Gastroesophageal sphincter (tissue), 4 donors: Measurements from ENCODE around the gene TRAPPC3L. TPM values are rescaled to one million over a fixed set of nuclear protein-coding genes. Genes with fewer than 3 reads are reported as not detected.
A peak's percentile ranks its signal among the peaks of the same experiment; 100 is the strongest.

Experiments used
- ATAC-seq: fragments of 150-250 bp; one replicate; pipeline ENCODE4 v1.9.1; 2016; ENCODE audit warnings: mild to moderate bottlenecking, moderate library complexity
- H3K27ac ChIP-seq, 4 donors: fragments of 200-600 bp; sonication (generic) in 3 of 4; 1 replicate in 3 of 4; 2 replicates in 1 of 4; pipeline ENCODE4 v1.5.1; 2016 to 2019
- H3K27me3 ChIP-seq: fragments of 200-600 bp; sonication (generic); one replicate; pipeline ENCODE4 v1.5.1; 2019
- H3K36me3 ChIP-seq, 2 donors: fragments of 200-600 bp; sonication (generic); one replicate each; pipeline ENCODE4 v1.5.1; 2019; ENCODE audit warnings: control low read depth in 1 of 2
- H3K4me1 ChIP-seq, 3 donors: fragments of 200-600 bp; sonication (generic); 1 replicate in 2 of 3; 2 replicates in 1 of 3; pipeline ENCODE4 v1.5.1; 2016 to 2019; ENCODE audit warnings: control low read depth in 2 of 3
- H3K4me3 ChIP-seq, 2 donors: fragments of 200-600 bp; sonication (generic); one replicate each; pipeline ENCODE4 v1.5.1; 2019; ENCODE audit warnings: mild to moderate bottlenecking in 1 of 2, moderate library complexity in 1 of 2
- H3K9me3 ChIP-seq, 3 donors: fragments of 200-600 bp; sonication (generic); one replicate each; pipeline ENCODE4 v1.5.1; 2017 to 2019; ENCODE audit warnings: control low read depth in 2 of 3
- EP300 ChIP-seq: sonication (generic); formaldehyde crosslinking; IDR thresholded peaks from one replicate; pipeline ENCODE4 v1.6.1; 2017; ENCODE audit warnings: antibody characterized with exemption, mild to moderate bottlenecking
- POLR2A ChIP-seq, 2 donors: fragments of 450-650 bp; IDR thresholded peaks; one replicate each; pipeline ENCODE4 v1.6.1; 2017; ENCODE audit warnings: antibody characterized with exemption in 2 of 2, mild to moderate bottlenecking in 2 of 2, moderate library complexity in 1 of 2
- POLR2AphosphoS5 ChIP-seq: sonication (generic); formaldehyde crosslinking; IDR thresholded peaks from one replicate; pipeline ENCODE4 v1.6.1; 2017; ENCODE audit warnings: antibody characterized with exemption
- WGBS, 2 donors: methylation state at CpG; one replicate each; pipeline ENCODE4 v1.1.5; 2018; ENCODE audit warnings: low coverage in 1 of 2; 5-methylcytosine and 5-hydroxymethylcytosine counted together
- total RNA-seq, 4 donors: library from RNA; depleted of rRNA; stranded (reverse); fragments of >200 nt; gene quantifications; one replicate each; pipeline ENCODE4 v1.1.0, GENCODE V29; 2016
- TF ChIP-seq, protein P1 (sequence below), 4 experiments: fragments of 200-600 bp in 2 of 4; fragments of 450-650 bp in 2 of 4; sonication (generic) in 1 of 4; IDR thresholded peaks; one replicate each; pipeline ENCODE4 v1.5.1; 2017 to 2019; ENCODE audit warnings: antibody characterized with exemption in 4 of 4, mild to moderate bottlenecking in 2 of 4, moderate library complexity in 2 of 4

TRAPPC3L gene
- total RNA-seq, 4 donors from 2014 or later, result not detected

DNA sequence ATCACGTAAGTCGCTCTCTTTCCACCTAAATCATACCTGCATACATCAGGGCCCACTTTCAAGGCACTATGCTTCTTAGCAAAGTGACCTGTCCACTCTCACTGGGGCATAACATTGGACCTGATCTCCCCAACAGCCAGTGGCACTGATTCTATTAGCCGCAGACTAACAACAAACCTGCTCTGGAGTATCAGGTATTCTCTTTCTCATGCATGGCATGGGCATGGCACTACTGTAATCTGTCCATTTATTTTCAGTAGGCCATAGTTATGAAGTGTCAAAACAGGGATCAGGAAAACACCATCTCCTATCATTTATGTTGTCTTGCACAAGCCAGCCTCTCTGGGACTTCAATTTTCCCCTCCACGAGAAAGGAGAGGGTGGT is 16.5 kb upstream of the TRAPPC3L start:
- no peak for TF ChIP-seq EP300
- no peak for TF ChIP-seq POLR2AphosphoS5
- TF ChIP-seq POLR2A (IDR thresholded peaks at IDR 0.05), result no peak
- TF ChIP-seq, protein P1, sequence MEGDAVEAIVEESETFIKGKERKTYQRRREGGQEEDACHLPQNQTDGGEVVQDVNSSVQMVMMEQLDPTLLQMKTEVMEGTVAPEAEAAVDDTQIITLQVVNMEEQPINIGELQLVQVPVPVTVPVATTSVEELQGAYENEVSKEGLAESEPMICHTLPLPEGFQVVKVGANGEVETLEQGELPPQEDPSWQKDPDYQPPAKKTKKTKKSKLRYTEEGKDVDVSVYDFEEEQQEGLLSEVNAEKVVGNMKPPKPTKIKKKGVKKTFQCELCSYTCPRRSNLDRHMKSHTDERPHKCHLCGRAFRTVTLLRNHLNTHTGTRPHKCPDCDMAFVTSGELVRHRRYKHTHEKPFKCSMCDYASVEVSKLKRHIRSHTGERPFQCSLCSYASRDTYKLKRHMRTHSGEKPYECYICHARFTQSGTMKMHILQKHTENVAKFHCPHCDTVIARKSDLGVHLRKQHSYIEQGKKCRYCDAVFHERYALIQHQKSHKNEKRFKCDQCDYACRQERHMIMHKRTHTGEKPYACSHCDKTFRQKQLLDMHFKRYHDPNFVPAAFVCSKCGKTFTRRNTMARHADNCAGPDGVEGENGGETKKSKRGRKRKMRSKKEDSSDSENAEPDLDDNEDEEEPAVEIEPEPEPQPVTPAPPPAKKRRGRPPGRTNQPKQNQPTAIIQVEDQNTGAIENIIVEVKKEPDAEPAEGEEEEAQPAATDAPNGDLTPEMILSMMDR (IDR thresholded peaks at IDR 0.05), result no peak
- 76 to 77% methylated on average over 3 to 4 of the region's 4 CpGs for WGBS, 2 donors

DNA sequence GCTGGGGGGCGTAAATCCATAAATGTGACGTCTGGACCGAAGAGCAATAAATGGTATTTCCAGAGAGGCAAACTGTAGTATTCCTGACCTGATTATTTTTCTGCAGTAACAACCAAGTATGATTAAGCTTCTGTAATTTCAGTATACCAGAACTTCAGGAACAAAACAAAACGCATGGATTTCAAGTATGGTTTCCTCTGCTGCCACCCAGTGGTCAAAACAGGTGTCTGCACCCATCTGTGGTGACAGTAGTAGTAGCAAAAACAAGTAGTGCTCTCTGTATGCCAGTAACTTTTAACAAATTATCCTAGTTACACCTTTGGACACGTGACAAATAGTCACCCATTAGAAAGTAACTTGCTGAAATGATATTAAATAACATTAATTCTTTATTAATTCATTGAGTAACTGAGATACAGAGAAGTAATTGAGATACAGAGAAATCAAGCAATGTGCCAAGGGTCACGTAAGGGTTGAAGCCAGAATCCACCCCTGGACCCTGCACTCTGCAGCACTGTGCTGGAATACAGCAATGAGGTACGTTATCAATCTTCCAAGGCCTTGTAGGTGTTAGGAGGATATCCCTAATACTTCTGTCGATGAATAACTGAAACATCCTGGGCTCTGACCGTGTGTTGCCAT is 16.0 kb upstream of the TRAPPC3L start:
- 36 to 46% methylated on average over 9 of the region's 9 CpGs for WGBS, 2 donors
- TF ChIP-seq POLR2A (IDR thresholded peaks at IDR 0.05), result no peak
- TF ChIP-seq, protein P1 (IDR thresholded peaks at IDR 0.05), result peak; percentile 80 to 94 (median 86)
- H3K27ac ChIP-seq, result no peak overlapping the region
- peak overlapping the region in 1 of 2 donors; percentile 20 for H3K4me3 ChIP-seq
- H3K9me3 ChIP-seq, result no peaks in the 10 kb centered on the region
- H3K27me3 ChIP-seq, result no peaks in the 10 kb centered on the region
- H3K36me3 ChIP-seq, result no peaks in the 10 kb centered on the region
- peaks cover 0 to 19% (median 0%) of the 10 kb centered on the region in 3 donors for H3K4me1 ChIP-seq
- ATAC-seq, result peak; percentile 59

More for the DNA sequence above, 16.5 kb upstream of the TRAPPC3L start:
- H3K4me1 ChIP-seq, result peaks cover 0 to 19% (median 0%) of the 10 kb centered on the region in 3 donors
- no peak for ATAC-seq
- no peaks in the 10 kb centered on the region for H3K36me3 ChIP-seq
- H3K27ac ChIP-seq, result no peak overlapping the region
- no peaks in the 10 kb centered on the region for H3K27me3 ChIP-seq
- H3K9me3 ChIP-seq, result no peaks in the 10 kb centered on the region
- H3K4me3 ChIP-seq, result no peak overlapping the region

DNA sequence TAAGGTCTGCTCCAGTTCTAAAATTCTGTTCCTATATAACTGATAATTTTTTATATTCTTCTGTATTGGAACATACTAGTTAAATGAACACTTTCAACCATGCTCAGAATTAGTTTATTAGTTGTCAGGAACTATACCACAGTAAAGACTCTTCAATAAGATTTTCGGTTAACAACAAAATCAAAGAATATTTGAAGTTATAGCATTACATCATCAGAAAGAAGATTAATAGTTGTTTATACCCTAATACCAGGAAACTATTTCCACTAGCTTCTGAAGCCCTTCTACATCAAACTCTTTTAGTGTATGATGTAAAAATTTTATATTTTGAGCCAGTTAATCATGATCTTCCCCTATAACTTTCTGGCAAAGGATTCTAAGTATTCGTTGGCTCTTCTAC is 14.6 kb upstream of the TRAPPC3L start:
- no peaks in the 10 kb centered on the region for H3K9me3 ChIP-seq
- TF ChIP-seq POLR2A (IDR thresholded peaks at IDR 0.05) (no peak), EP300 (no peak), POLR2AphosphoS5 (no peak)
- TF ChIP-seq, protein P1 (IDR thresholded peaks at IDR 0.05), result no peak
- peaks cover 0 to 16% (median 0%) of the 10 kb centered on the region in 3 donors for H3K4me1 ChIP-seq
- no peak overlapping the region for H3K27ac ChIP-seq
- no peak for ATAC-seq
- no peaks in the 10 kb centered on the region for H3K27me3 ChIP-seq
- no peak overlapping the region for H3K4me3 ChIP-seq
- no peaks in the 10 kb centered on the region for H3K36me3 ChIP-seq
- WGBS, 2 donors, result 45 to 62% methylated on average over 2 of the region's 2 CpGs

DNA sequence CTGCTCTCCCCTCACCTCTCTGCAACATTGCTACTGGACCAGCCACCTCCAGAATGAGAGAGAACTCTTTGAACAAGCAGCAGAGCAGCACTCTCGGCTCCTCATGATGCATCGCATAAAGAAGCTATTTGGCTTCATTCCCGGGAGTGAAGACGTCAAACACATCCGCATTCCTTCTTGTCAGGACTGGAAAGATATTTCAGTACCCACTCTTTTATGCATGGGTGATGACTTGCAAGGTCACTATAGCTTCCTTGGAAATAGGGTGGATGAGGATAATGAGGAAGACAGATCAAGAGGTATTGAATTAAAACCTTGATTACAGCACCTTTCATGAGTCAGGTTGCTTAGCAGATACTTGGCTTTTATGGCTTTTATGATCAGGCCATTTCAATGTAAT is 12.4 kb upstream of the TRAPPC3L start:
- Histone ChIP-seq H3K4me3 (no peak overlapping the region), H3K27ac (no peak overlapping the region), H3K27me3 (peaks cover 3% of the 10 kb centered on the region), H3K9me3 (no peaks in the 10 kb centered on the region), H3K36me3 (no peaks in the 10 kb centered on the region), H3K4me1 (peaks cover 0 to 12% (median 0%) of the 10 kb centered on the region in 3 donors)
- ATAC-seq, result no peak
- no peak for TF ChIP-seq EP300
- TF ChIP-seq POLR2AphosphoS5, result no peak
- 0 to 11% methylated on average over 4 to 5 of the region's 5 CpGs for WGBS, 2 donors

DNA sequence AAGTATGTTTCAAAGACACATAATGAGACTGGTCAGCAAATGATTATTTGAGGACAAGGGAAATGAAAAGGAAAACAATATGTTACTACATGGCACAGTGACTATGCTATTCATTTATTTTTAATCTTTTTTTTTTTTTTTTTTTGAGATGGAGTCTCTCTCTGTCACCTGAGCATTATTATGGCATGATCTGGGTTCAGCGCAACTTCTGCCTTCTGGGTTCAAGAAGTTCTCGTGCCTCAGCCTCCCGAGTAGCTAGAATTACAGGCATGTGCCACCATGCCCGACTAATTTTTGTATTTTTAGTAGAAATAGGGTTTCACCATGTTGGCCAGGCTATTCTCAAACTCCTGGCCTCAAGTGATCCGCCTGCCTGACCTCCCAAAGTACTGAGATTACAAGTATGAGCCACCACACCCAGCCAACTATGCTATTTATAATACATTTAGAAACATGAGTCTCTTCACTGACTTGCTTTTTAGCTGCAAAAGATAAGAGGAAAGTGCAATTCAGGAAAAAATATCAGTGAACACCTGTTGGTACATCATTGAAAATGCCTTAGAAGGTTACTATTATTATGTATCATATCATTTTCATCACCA is 11.4 kb upstream of the TRAPPC3L start:
- no peak overlapping the region for H3K4me3 ChIP-seq
- TF ChIP-seq, protein P1 (IDR thresholded peaks at IDR 0.05), result no peak
- no peak for TF ChIP-seq POLR2A (IDR thresholded peaks at IDR 0.05)
- TF ChIP-seq EP300, result no peak
- TF ChIP-seq POLR2AphosphoS5, result no peak
- no peaks in the 10 kb centered on the region for H3K36me3 ChIP-seq
- H3K9me3 ChIP-seq, result no peaks in the 10 kb centered on the region
- 88 to 90% methylated on average over 2 to 5 of the region's 5 CpGs for WGBS, 2 donors
- ATAC-seq, result no peak
- peaks cover 6% of the 10 kb centered on the region for H3K27me3 ChIP-seq
- H3K27ac ChIP-seq, result no peak overlapping the region
- peaks cover 0 to 12% (median 0%) of the 10 kb centered on the region in 3 donors for H3K4me1 ChIP-seq
